ENCODE measurements around the gene GCLM.

Gene GCLM

GRCh38 chr1:93848350-93848883 is 60.8 kb downstream of the GCLM start:
- DNase-seq (ENCODE audit: insufficient read length, low spot score) (no peak), FAIRE-seq (peak; percentile 20)
- TF ChIP-seq PAX5 (IDR thresholded peaks at IDR 0.05; ENCODE audit: insufficient read depth, low read length, severe bottlenecking) (no peak), SPI1 (IDR thresholded peaks at IDR 0.05; ENCODE audit: low read depth, low read length) (no peak), POLR2AphosphoS5 (IDR thresholded peaks at IDR 0.05; ENCODE audit: low read depth, low read length) (no peak), POU2F2 (IDR thresholded peaks at IDR 0.05; ENCODE audit: low read depth, low read length) (no peak), TAF1 (IDR thresholded peaks at IDR 0.05; ENCODE audit: low read depth, low read length) (no peak), POLR2A (IDR thresholded peaks at IDR 0.05; ENCODE audit: low read depth, low read length) (no peak)

- DNase-seq (ENCODE audit: insufficient read length, low spot score) (no peak), FAIRE-seq (peak; percentile 72)
- TF ChIP-seq POLR2AphosphoS5 (IDR thresholded peaks at IDR 0.05; ENCODE audit: low read depth, low read length): no peak
- TF ChIP-seq POU2F2 (IDR thresholded peaks at IDR 0.05; ENCODE audit: low read depth, low read length): no peak
- no peak for TF ChIP-seq PAX5 (IDR thresholded peaks at IDR 0.05; ENCODE audit: insufficient read depth, low read length, severe bottlenecking)
- no peak for TF ChIP-seq SPI1 (IDR thresholded peaks at IDR 0.05; ENCODE audit: low read depth, low read length)
- TF ChIP-seq POLR2A (IDR thresholded peaks at IDR 0.05; ENCODE audit: low read depth, low read length): no peak
- no peak for TF ChIP-seq TAF1 (IDR thresholded peaks at IDR 0.05; ENCODE audit: low read depth, low read length)
These were observed 61.4 kb downstream of the GCLM start for GRCh38 chr1:93847811-93848288.

GRCh38 chr1:93846992-93847810 is 62.0 kb downstream of the GCLM start:
- peak; percentile 84 for FAIRE-seq
- DNase-seq (ENCODE audit: insufficient read length, low spot score): peak; percentile 73
- TF ChIP-seq POU2F2 (IDR thresholded peaks at IDR 0.05; ENCODE audit: low read depth, low read length) (peak; percentile 77), POLR2A (IDR thresholded peaks at IDR 0.05; ENCODE audit: low read depth, low read length) (no peak; the same call in 1 of the 2 replicates), TAF1 (IDR thresholded peaks at IDR 0.05; ENCODE audit: low read depth, low read length) (peak; percentile 26; the same call in 1 of the 2 replicates)

GRCh38 chr1:93846206-93846991 is 62.8 kb downstream of the GCLM start:
- DNase-seq (ENCODE audit: insufficient read length, low spot score): peak; percentile 64
- peak; percentile 74 for FAIRE-seq
- TF ChIP-seq POU2F2 (IDR thresholded peaks at IDR 0.05; ENCODE audit: low read depth, low read length): no peak; the same call in 1 of the 2 replicates
- TF ChIP-seq PAX5 (IDR thresholded peaks at IDR 0.05; ENCODE audit: insufficient read depth, low read length, severe bottlenecking): peak; percentile 3
- 0 out of 2 replicates have a peak, but pooled peaks have one; percentile 15 for TF ChIP-seq POLR2AphosphoS5 (IDR thresholded peaks at IDR 0.05; ENCODE audit: low read depth, low read length)
- no peak for TF ChIP-seq TAF1 (IDR thresholded peaks at IDR 0.05; ENCODE audit: low read depth, low read length)
- TF ChIP-seq POLR2A (IDR thresholded peaks at IDR 0.05; ENCODE audit: low read depth, low read length): no peak

GRCh38 chr1:93845538-93846205 is 63.6 kb downstream of the GCLM start:
- FAIRE-seq: peak; percentile 83
- TF ChIP-seq POU2F2 (IDR thresholded peaks at IDR 0.05; ENCODE audit: low read depth, low read length): no peak
- no peak for TF ChIP-seq SPI1 (IDR thresholded peaks at IDR 0.05; ENCODE audit: low read depth, low read length)
- no peak for TF ChIP-seq TAF1 (IDR thresholded peaks at IDR 0.05; ENCODE audit: low read depth, low read length)
- TF ChIP-seq POLR2A (IDR thresholded peaks at IDR 0.05; ENCODE audit: low read depth, low read length): no peak
- TF ChIP-seq POLR2AphosphoS5 (IDR thresholded peaks at IDR 0.05; ENCODE audit: low read depth, low read length): no peak
- TF ChIP-seq PAX5 (IDR thresholded peaks at IDR 0.05; ENCODE audit: insufficient read depth, low read length, severe bottlenecking): no peak
- no peak for DNase-seq (ENCODE audit: insufficient read length, low spot score)

- DNase-seq (ENCODE audit: insufficient read length, low spot score) (peak; percentile 31), FAIRE-seq (peak; percentile 45)
- TF ChIP-seq POLR2A (IDR thresholded peaks at IDR 0.05; ENCODE audit: low read depth, low read length) (no peak), PAX5 (IDR thresholded peaks at IDR 0.05; ENCODE audit: insufficient read depth, low read length, severe bottlenecking) (no peak), POU2F2 (IDR thresholded peaks at IDR 0.05; ENCODE audit: low read depth, low read length) (no peak), SPI1 (IDR thresholded peaks at IDR 0.05; ENCODE audit: low read depth, low read length) (no peak), POLR2AphosphoS5 (IDR thresholded peaks at IDR 0.05; ENCODE audit: low read depth, low read length) (no peak), TAF1 (IDR thresholded peaks at IDR 0.05; ENCODE audit: low read depth, low read length) (no peak)
These were observed 64.8 kb downstream of the GCLM start for GRCh38 chr1:93844262-93845045.

GRCh38 chr1:93842750-93843500 is 66.3 kb downstream of the GCLM start:
- TF ChIP-seq PAX5 (IDR thresholded peaks at IDR 0.05; ENCODE audit: insufficient read depth, low read length, severe bottlenecking) (no peak), POU2F2 (IDR thresholded peaks at IDR 0.05; ENCODE audit: low read depth, low read length) (no peak), TAF1 (IDR thresholded peaks at IDR 0.05; ENCODE audit: low read depth, low read length) (no peak), SPI1 (IDR thresholded peaks at IDR 0.05; ENCODE audit: low read depth, low read length) (no peak), POLR2AphosphoS5 (IDR thresholded peaks at IDR 0.05; ENCODE audit: low read depth, low read length) (no peak), POLR2A (IDR thresholded peaks at IDR 0.05; ENCODE audit: low read depth, low read length) (no peak)
- DNase-seq (ENCODE audit: insufficient read length, low spot score) (no peak), FAIRE-seq (no peak)

Measured in GM12891 (cell line).